ACHN (cell line): ENCODE data around the gene MMAA.
"Not testable (repeated sequence)": the region's sequence is repeated elsewhere in the genome, so short reads cannot be mapped to it uniquely, and the experiment has no call there.

Experiments
- DNase-seq: peaks from one replicate; pipeline ENCODE4 v3.0.0-alpha.2; 2015
- in situ Hi-C: cut with HindIII; loops from 2 replicates; pipeline ENCODE4 v1.10.0; 2017; ENCODE audit warnings: low sequenced_read_pairs, low pct_ligation_motif_present, low pct_unique_long_range_greater_than_20kb

The MMAA gene

GRCh38 chr4:145618932-145619638, at the start of gene MMAA:
Gene MMAA, plus strand, starts transcription at chr4:145619385. Its CDS starts 19,755 bp downstream, at chr4:145639140.
- peak; percentile 89 for DNase-seq
- in situ Hi-C loops = no loop called here

- in situ Hi-C loops, DNase-seq: not testable (repeated sequence)
These were observed 44.6 kb upstream of the MMAA start for GRCh38 chr4:145574546-145574945.

GRCh38 chr4:145580906-145581305, 38.3 kb upstream of the MMAA start:
- no peak for DNase-seq
- in situ Hi-C loops = no loop called here

- no peak for DNase-seq
- in situ Hi-C loops = no loop called here
These were observed 35.8 kb upstream of the MMAA start for GRCh38 chr4:145583191-145584055.

- in situ Hi-C loops = no loop called here
- DNase-seq = no peak
These were observed 32.0 kb upstream of the MMAA start for GRCh38 chr4:145587088-145587754.

GRCh38 chr4:145589381-145589780, 29.8 kb upstream of the MMAA start:
- DNase-seq, in situ Hi-C loops: not testable (repeated sequence)

GRCh38 chr4:145589916-145590702, 29.1 kb upstream of the MMAA start:
- no peak for DNase-seq
- in situ Hi-C loops = no loop called here

- in situ Hi-C loops = no loop called here
- no peak for DNase-seq
These were observed 16.9 kb upstream of the MMAA start for GRCh38 chr4:145602129-145602760.

- in situ Hi-C loops = no loop called here
- DNase-seq = no peak
These were observed 13.2 kb upstream of the MMAA start for GRCh38 chr4:145605941-145606340.

- in situ Hi-C loops = no loop called here
These were observed 9.4 kb upstream of the MMAA start for GRCh38 chr4:145609481-145610427.

GRCh38 chr4:145613566-145614232, 5.5 kb upstream of the MMAA start:
- in situ Hi-C loops = no loop called here
- DNase-seq = peak; percentile 48

More at GRCh38 chr4:145609481-145610427, 9.4 kb upstream of the MMAA start:
- peak; percentile 74 for DNase-seq

GRCh38 chr4:145614233-145614610, 5.0 kb upstream of the MMAA start:
- peak; percentile 44 for DNase-seq
- in situ Hi-C loops = no loop called here

GRCh38 chr4:145618210-145618931, 814 bp upstream of the MMAA start:
- DNase-seq = peak; percentile 22
- in situ Hi-C loops = no loop called here

- in situ Hi-C loops = no loop called here
- DNase-seq = peak; percentile 93
These were observed 433 bp downstream of the MMAA start for GRCh38 chr4:145619639-145619996.

GRCh38 chr4:145622067-145622466, 2.9 kb downstream of the MMAA start:
- in situ Hi-C loops, DNase-seq: not testable (repeated sequence)

- in situ Hi-C loops = no loop called here
- peak; percentile 65 for DNase-seq
These were observed 4.6 kb downstream of the MMAA start for GRCh38 chr4:145623831-145624230.
